ENCODE data around the gene ANKHD1. TPM values are rescaled to one million over a fixed set of nuclear protein-coding genes. Genes with fewer than 3 reads are reported as not detected.

The ANKHD1 gene
- total and polyA plus RNA-seq, 9 of the 15 experiments (the other 6 are each of a cell fraction or from before 2014, with no cell fraction given) = 38.9 to 138 (median 78.7) TPM

DNA sequence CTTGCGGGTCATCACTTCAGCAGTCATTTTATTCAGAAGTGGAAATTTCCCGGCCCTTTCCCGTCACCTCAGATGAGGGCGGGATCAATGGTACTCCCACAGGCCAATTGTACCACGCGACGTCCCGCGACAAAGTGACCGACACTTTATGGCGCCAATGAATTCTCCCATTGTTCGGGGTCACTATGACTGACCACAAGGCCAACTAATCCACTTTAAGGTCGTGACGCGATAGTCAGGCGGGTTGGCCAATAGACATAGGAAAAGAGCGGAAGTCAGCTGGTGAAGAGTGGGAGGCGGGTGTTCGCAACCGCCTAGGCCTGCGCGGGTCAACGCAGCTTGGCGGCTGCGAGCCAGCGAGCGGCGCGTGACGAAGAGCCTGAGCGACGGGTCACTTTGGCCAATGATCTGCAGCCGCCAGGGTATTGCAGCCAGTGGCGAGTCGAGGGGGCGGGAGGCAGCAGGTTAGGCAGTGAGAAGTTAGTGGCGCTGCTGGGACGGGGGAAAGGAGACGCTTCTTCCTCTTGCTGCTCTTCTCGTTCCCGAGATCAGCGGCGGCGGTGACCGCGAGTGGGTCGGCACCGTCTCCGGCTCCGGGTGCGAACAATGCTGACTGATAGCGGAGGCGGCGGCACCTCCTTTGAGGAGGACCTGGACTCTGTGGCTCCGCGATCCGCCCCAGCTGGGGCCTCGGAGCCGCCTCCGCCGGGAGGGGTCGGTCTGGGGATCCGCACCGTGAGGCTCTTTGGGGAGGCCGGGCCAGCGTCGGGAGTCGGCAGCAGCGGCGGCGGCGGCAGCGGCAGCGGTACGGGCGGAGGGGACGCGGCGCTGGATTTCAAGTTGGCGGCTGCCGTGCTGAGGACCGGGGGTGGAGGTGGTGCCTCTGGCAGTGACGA, at the start of gene ANKHD1 (continued):
- TF ChIP-seq, protein P1, sequence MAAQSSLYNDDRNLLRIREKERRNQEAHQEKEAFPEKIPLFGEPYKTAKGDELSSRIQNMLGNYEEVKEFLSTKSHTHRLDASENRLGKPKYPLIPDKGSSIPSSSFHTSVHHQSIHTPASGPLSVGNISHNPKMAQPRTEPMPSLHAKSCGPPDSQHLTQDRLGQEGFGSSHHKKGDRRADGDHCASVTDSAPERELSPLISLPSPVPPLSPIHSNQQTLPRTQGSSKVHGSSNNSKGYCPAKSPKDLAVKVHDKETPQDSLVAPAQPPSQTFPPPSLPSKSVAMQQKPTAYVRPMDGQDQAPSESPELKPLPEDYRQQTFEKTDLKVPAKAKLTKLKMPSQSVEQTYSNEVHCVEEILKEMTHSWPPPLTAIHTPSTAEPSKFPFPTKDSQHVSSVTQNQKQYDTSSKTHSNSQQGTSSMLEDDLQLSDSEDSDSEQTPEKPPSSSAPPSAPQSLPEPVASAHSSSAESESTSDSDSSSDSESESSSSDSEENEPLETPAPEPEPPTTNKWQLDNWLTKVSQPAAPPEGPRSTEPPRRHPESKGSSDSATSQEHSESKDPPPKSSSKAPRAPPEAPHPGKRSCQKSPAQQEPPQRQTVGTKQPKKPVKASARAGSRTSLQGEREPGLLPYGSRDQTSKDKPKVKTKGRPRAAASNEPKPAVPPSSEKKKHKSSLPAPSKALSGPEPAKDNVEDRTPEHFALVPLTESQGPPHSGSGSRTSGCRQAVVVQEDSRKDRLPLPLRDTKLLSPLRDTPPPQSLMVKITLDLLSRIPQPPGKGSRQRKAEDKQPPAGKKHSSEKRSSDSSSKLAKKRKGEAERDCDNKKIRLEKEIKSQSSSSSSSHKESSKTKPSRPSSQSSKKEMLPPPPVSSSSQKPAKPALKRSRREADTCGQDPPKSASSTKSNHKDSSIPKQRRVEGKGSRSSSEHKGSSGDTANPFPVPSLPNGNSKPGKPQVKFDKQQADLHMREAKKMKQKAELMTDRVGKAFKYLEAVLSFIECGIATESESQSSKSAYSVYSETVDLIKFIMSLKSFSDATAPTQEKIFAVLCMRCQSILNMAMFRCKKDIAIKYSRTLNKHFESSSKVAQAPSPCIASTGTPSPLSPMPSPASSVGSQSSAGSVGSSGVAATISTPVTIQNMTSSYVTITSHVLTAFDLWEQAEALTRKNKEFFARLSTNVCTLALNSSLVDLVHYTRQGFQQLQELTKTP (IDR thresholded peaks at IDR 0.05; ENCODE audit: low read depth in 1 of 2, partially characterized antibody in 2 of 2) = no peak
- TF ChIP-seq KDM4B (IDR thresholded peaks at IDR 0.05; ENCODE audit: borderline replicate concordance in 2 of 2, low read depth in 1 of 2) (peak in 1 of 2 experiments; percentile 4; a peak in 1 of 4 replicates), ZNF431 (CRISPR knock-in tag; IDR thresholded peaks at IDR 0.05) (0 out of 2 replicates have a peak, but pooled peaks have one; percentile 66), TBL1XR1 (IDR thresholded peaks at IDR 0.05; ENCODE audit: low read length in 2 of 2) (peak in 1 of 2 experiments; percentile 50; a peak in 2 of 4 replicates), FOXJ3 (CRISPR knock-in tag; IDR thresholded peaks at IDR 0.05) (no peak), NFRKB (IDR thresholded peaks at IDR 0.05; ENCODE audit: low read depth) (no peak; the same call in 1 of the 2 replicates), HMG20B (CRISPR knock-in tag; IDR thresholded peaks at IDR 0.05) (no peak), ZNF24 (IDR thresholded peaks at IDR 0.05) (no peak), CSDE1 (IDR thresholded peaks at IDR 0.05) (peak in 1 of 2 experiments; percentile 59; a peak in 1 of 4 replicates), TOE1 (IDR thresholded peaks at IDR 0.05; ENCODE audit: borderline replicate concordance) (peak; percentile 84), TOE1 (CRISPR knock-in tag; IDR thresholded peaks at IDR 0.05; ENCODE audit: borderline replicate concordance, low read depth) (no peak; the same call in 1 of the 2 replicates), U2AF1 (optimal IDR thresholded peaks at IDR 0.05; ENCODE audit: low read depth, low read length) (no peak), DPF2 (IDR thresholded peaks at IDR 0.05) (no peak; the same call in 1 of the 2 replicates), MYC (IDR thresholded peaks at IDR 0.05; ENCODE audit: low read depth, low read length) (peak; percentile 54), MYC (CRISPR knock-in tag; IDR thresholded peaks at IDR 0.05; ENCODE audit: borderline replicate concordance, low read depth) (no peak), EHMT2 (IDR thresholded peaks at IDR 0.05) (no peak), SETDB1 (IDR thresholded peaks at IDR 0.05; ENCODE audit: low read length) (no peak), ZKSCAN1 (IDR thresholded peaks at IDR 0.05; ENCODE audit: low read depth, low read length) (no peak), CAMTA2 (CRISPR knock-in tag; conservative IDR thresholded peaks at IDR 0.05) (no peak), C11orf30 (IDR thresholded peaks at IDR 0.05; ENCODE audit: low read depth) (peak; percentile 73)
- TF ChIP-seq, protein P2, sequence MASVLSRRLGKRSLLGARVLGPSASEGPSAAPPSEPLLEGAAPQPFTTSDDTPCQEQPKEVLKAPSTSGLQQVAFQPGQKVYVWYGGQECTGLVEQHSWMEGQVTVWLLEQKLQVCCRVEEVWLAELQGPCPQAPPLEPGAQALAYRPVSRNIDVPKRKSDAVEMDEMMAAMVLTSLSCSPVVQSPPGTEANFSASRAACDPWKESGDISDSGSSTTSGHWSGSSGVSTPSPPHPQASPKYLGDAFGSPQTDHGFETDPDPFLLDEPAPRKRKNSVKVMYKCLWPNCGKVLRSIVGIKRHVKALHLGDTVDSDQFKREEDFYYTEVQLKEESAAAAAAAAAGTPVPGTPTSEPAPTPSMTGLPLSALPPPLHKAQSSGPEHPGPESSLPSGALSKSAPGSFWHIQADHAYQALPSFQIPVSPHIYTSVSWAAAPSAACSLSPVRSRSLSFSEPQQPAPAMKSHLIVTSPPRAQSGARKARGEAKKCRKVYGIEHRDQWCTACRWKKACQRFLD (CRISPR knock-in tag; IDR thresholded peaks at IDR 0.05) = no peak
- TF ChIP-seq, protein P3, sequence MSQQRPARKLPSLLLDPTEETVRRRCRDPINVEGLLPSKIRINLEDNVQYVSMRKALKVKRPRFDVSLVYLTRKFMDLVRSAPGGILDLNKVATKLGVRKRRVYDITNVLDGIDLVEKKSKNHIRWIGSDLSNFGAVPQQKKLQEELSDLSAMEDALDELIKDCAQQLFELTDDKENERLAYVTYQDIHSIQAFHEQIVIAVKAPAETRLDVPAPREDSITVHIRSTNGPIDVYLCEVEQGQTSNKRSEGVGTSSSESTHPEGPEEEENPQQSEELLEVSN (IDR thresholded peaks at IDR 0.05; ENCODE audit: borderline replicate concordance in 1 of 2, extremely low read depth in 1 of 2, insufficient read depth in 1 of 2, insufficient read length in 1 of 2, low read depth in 1 of 2, low read length in 1 of 2, poor library complexity in 1 of 2, severe bottlenecking in 1 of 2) = no peak
